Kidney capillary endothelial cell (primary cell): ENCODE data around the gene AP5Z1.
"Not testable (repeated sequence)": the region's sequence is repeated elsewhere in the genome, so short reads cannot be mapped to it uniquely, and the experiment has no call there.

Experiments
- DNase-seq: peaks from one replicate; pipeline ENCODE4 v3.0.0-alpha.2; 2018; ENCODE audit warnings: low spot score

Gene AP5Z1

GRCh38 chr7:4788627-4789189 is 13.3 kb downstream of the AP5Z1 start:
- no peak for DNase-seq

GRCh38 chr7:4789194-4790077 is 14.0 kb downstream of the AP5Z1 start:
- no peak for DNase-seq

DNA sequence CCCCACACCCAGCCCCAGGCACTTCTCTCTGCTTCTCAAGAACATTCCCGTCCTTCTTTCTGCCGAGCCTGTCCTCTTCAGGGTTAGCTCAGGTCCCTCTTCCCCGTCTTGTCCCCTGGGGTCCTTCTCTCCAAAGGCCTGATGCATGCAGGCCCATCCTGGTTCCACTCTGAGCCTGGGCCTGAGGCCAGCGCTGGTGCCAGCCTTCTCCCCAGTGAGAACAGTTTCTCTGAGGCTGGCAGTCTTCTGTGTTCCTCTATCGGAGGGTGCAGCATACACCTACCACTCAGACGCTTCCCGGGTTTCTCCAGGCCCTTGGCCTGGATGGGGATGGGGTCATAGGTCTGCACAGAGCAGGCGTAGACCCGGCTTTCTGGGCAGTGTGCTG is 14.6 kb downstream of the AP5Z1 start:
- no peak for DNase-seq

DNA sequence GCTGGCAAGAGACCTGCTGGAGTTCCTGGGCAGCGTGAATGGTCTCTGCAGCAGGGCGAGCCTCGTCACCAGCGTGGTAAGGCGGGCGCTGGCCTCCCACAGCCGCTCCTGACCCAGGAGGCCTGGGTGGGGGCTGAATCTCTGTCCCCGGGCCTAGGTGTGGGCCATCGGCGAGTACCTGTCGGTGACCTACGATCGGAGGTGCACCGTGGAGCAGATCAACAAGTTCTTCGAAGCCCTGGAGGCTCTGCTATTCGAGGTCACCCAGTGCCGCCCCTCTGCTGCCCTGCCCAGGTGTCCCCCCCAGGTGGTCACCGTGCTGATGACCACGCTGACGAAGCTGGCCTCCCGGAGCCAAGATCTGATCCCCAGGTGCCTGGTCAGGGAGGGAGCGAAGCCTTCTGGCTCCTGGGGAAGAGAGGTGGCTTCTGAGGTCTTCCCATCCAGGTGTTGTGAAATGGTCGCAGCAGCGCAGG is 15.1 kb downstream of the AP5Z1 start:
- no peak for DNase-seq

DNA sequence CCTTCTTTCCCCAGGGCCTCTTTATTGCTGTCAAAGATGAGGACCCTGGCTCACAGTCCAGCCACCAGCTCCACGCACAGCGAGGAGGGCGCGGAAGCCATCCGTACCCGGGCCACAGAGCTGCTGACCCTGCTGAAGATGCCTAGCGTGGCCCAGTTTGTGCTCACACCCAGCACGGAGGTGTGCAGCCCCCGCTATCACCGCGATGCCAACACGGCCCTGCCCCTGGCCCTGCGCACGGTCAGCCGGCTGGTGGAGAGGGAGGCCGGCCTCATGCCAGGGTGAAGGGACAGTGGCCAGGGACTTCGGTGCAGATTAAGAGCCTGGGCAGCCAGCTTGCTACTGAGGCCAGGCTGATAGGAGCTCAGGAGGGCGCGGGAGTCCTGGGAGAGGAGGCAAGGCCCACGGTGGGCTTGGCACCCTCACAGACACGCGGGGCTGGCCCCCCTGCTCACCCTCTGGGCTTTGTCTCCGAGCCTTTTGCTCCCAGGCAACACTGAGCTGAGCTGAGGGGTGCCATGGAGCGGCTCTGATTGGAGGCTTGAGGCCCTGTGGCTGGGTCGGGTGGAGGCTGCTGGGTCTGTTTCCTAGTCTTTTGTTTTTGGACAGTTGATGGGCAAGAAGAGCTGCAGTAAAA is 15.8 kb downstream of the AP5Z1 start:
- no peak for DNase-seq

- DNase-seq: peak; percentile 55
Measured at GRCh38 chr7:4791738-4792536, 16.5 kb downstream of the AP5Z1 start.

- DNase-seq: no peak
Measured at GRCh38 chr7:4792537-4793126, 17.2 kb downstream of the AP5Z1 start.

GRCh38 chr7:4793385-4793993 is 18.1 kb downstream of the AP5Z1 start:
- DNase-seq: not testable (repeated sequence)

- not testable (repeated sequence) for DNase-seq
Measured at GRCh38 chr7:4794171-4794570, 18.7 kb downstream of the AP5Z1 start.

DNA sequence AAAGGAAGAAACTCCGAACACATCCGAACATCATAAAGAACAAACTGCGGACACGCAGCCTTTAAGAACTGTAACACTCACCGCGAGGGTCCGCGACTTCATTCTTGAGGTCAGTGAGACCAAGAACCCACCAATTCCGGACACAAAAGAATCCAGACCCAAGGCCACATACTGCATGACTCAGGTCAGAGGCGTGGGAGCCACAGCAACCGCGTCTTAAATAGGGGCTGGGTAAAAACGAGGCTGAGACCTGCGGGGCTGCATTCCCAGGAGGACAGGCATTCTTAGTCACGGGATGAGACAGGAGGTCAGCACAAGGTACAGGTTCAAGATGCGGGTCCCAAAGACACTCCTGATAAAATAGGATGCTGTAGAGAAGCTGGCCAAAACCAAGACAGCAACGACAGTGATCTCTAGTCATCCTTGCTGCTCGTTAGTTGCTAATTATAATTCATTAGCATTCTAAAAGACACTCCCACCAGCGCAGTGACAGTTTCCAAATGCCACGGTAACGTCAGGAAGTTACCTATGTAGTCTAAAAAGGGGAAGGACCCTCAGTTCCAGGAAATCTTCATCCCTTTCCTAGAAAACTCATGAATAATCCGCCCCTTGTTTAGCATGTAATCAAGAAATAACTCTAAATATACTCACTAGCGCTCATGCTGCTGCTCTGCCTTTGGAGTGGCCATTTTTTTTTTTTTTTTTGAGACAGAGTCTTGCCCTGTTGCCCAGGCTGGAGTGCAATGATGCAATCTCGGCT is 19.3 kb downstream of the AP5Z1 start:
- DNase-seq: no peak

DNA sequence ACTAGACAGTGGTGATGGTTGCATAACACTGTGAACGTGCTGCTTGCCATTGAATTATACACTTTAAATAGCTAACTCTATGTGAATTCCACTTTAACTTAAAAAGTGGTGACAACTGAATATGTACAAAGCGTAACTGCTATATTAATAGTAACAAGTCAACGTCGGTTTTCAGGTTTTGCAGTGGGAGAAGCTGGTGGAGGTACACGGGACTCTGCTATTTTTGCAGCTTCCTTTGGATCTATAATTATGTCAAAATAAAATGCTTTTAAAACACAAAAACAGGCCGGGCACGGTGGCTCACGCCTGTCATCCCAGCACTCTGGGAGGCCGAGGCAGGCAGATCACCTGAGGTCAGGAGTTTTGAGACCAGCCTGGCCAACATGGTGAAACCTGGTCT is 21.0 kb downstream of the AP5Z1 start:
- DNase-seq: no peak

DNA sequence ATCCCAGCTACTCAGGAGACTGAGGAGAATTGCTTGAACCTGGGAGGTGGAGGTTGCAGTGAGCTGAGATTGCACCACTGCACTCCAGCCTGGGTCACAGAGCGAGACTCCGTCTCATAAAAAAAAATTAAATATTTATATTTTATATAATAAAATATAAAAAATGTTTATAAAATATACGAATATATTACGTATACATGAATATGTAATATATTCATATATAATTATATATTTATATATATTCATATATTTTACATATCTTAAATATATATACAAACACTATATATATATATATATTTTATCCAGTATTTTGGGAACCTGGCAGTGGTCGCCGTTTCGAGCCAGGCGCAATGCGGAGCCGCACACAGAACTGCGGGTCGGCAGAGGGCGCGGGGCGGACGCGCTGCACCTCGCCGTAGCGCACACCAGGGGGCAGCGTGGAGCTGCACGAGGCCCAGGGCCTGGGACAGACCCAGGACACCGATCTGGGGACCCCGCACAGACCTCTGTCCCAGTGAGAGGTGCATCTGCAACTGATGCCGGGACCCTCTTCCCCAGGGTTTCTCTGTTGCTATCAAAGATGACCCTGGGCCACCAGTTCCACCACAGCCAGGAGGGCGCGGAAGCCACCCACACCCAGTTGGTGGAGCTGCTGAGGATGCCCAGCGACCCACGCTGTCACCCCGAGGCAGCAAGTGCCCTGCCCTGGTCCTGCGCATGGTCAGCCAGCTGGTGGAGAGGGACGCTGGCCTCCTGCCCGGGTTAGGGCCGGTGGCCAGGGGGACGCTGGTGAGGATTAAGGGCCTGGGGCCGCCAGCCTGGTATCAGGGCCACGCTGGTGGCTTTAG is 22.7 kb downstream of the AP5Z1 start:
- peak; percentile 57 for DNase-seq

- no peak for DNase-seq
Measured at GRCh38 chr7:4798706-4799235, 23.3 kb downstream of the AP5Z1 start.

DNA sequence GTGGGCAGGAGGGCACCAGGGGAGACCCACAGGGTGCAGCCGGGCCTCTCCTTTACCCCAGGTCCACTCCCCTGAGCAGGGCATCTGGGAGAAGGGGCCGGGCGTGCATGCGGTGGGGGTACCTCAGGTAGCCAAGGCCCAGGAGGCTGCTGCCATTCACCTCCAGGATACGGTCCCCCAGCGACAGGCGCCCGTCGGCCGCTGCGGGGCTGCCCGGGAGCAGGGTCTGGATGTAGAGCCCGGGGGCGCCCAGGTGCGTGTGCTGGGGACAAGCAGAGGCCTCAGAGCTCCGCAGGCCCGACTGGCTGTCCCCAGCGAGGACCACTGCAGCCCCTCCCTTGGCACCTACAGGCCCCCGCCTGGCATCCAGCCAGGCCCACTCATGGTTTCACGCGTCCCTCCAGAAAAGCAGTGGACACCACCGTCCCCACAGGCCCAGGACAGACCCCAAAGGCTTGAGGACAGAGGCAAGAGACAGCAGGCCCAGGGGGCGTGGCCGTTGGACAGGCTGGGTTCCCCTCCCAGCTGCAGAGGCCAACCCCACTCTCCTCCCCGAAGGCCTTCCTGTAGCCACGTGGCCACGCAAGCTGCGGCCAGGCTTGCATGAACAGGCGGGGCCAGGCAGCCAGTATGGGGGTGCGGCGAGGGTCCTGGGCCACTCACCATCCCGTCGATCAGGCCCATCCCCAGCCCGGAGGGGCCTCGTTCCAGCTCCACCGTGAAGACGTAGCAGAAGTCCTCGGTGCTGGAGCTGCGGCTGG is 24.3 kb downstream of the AP5Z1 start:
- no peak for DNase-seq

DNA sequence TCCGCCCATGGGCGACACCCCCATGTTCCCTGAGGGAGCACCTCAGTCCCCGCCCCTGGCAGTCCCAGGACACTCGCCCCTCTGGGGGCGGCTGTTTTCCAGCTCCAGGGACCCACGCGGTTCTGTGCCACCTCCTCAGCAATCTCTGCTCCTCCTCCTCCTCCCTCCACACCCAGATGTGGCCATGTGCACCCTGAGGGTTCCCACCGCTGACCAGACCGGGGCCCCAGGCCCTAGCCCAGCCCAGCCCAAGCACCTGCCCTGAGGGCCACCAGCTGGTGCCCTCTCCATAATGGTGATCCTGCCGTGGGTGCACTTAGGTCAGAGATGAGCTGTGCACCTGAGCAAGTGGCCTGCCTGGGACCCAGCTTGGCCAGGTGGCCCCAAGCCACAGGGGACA is 25.1 kb downstream of the AP5Z1 start:
- no peak for DNase-seq

GRCh38 chr7:4800926-4801838 is 25.8 kb downstream of the AP5Z1 start:
- DNase-seq: no peak

DNA sequence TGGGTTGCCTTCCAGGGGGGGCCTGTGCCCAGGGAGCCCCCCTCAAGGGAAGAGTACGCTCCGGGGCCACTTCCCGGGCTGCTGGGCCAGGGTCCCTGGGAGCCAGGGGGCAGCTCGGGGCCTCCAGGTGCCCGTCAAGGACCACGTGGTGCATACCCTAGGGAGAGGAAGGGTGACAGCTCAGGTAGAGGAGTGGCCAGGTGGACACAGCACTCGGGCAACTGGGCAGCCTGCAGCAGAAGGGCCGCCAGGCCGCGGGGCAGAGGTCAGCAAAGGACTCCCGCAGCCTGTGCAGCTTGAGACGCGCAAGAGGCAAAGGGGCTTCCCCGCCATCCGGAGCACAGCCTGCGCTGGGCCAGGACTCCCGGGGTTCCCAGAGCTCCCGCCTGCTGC is 26.4 kb downstream of the AP5Z1 start:
- no peak for DNase-seq

DNA sequence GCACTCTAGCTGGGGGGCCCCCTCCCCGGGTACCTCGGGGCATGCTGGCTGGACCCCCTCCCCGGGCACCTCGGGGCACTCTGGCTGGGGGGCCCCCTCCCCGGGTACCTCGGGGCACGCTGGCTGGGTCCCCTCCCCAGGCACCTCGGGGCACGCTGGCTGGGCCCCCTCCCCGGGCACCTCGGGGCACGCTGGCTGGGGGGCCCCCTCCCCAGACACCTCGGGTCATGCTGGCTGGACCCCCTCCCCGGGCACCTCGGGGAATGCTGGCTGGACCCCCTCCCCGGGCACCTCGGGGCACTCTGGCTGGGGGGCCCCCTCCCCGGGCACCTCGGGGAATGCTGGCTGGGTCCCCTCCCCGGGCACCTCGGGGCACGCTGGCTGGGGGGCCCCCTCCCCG is 27.2 kb downstream of the AP5Z1 start:
- DNase-seq: not testable (repeated sequence)
